Dermis microvascular lymphatic vessel endothelial cell (primary cell): ENCODE data around the gene CNN3. TPM values are rescaled to one million over a fixed set of nuclear protein-coding genes. Genes with fewer than 3 reads are reported as not detected.
"Not testable (repeated sequence)": the region's sequence is repeated elsewhere in the genome, so short reads cannot be mapped to it uniquely, and the experiment has no call there.

Source experiments
- DNase-seq, 2 donors: peaks; one replicate each; pipeline versions ENCODE4 v3.0.0 to v3.0.0-alpha.2; 2010; ENCODE audit warnings: low read depth in 2 of 2
- total RNA-seq: library from RNA; depleted of rRNA; stranded (reverse); fragments of >200 nt; gene quantifications from 2 replicates; pipeline ENCODE4 v1.2.1, GENCODE V29; 2014

Gene CNN3
- total RNA-seq, 1 donor from 2014 or later = 498 TPM

DNA sequence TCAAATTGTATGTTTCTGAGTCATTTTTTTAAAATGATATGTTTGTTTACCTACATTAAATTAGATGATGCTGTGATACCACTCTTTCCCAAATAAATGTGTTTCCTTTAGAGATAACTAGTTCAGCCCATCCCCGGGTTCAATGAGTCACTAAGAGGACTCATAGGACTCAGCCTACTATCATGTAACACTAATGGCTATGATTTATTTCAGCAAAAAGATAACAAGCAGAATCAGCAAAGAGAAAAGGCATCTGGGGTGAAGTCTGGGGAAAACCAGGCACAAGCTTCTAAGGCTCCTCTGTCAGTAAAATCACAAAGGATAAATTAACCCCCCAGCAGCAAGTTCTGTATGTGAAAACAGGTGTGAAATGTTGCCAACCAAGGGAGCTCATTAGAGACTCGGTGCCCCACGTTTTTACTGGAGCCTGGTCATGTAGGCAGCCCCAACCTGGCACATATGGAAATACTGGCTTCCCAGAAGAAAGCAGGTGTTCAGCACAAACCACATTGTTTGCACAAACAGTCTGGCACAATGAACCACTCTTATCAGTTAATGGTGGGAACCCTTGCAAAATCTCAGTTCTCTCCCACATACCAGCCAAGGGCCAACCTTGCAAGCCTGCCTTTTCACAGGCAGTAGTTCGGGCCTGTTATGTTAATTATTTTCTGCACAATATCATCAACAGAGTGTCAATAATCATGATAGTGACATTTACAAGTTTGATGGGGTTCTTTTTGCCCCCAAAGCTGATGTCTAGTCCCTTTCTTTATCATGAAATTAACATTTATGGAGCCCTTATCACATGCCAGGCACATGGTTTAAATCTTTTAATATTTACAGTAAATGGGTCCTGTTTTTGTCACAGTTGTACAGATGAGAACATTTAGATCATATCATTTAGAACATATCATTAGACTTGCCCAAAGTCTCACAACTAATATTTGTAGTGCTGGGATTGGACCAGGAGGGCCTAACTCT, 23.1 kb upstream of the CNN3 start:
- DNase-seq = no peak

DNA sequence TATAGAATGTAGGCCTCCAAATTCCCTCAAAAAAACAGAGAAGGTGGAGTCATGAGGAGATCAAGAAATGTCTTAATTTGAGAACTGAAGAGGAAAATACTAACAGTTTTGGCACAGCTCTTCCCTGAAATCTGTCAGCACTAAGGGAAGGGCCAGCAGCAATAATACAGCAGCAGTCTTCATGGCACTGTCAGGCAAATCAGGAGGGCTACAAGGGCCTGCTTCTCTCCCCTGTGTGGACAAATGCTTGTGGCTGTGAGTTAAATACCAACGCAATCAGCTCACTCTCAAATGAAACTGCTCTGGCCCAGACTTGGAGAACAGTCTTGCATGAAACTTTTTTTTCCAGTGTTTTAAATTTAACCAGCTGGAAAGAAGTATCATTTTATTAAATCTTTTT, 20.5 kb upstream of the CNN3 start:
- DNase-seq = no peak

DNA sequence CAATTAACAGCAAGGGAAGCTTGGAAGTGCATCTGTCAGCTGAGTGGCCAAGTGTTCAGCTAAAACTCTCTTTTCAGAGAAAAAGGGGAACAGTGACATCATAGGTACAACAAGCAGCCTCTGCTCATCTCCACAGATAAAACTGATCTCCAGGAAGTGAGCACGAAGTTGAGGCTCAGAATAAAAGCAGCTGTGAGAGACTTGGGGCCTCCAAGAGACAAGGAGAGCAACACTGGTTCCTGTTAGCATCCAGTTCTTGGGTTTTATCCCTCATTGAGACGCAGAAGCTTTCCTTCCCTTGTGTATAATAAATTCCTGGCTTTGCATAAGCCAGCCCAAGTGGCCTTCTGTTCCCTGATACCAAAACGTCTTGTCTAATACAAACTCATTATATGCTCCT, 20.0 kb upstream of the CNN3 start:
- no peak for DNase-seq

DNA sequence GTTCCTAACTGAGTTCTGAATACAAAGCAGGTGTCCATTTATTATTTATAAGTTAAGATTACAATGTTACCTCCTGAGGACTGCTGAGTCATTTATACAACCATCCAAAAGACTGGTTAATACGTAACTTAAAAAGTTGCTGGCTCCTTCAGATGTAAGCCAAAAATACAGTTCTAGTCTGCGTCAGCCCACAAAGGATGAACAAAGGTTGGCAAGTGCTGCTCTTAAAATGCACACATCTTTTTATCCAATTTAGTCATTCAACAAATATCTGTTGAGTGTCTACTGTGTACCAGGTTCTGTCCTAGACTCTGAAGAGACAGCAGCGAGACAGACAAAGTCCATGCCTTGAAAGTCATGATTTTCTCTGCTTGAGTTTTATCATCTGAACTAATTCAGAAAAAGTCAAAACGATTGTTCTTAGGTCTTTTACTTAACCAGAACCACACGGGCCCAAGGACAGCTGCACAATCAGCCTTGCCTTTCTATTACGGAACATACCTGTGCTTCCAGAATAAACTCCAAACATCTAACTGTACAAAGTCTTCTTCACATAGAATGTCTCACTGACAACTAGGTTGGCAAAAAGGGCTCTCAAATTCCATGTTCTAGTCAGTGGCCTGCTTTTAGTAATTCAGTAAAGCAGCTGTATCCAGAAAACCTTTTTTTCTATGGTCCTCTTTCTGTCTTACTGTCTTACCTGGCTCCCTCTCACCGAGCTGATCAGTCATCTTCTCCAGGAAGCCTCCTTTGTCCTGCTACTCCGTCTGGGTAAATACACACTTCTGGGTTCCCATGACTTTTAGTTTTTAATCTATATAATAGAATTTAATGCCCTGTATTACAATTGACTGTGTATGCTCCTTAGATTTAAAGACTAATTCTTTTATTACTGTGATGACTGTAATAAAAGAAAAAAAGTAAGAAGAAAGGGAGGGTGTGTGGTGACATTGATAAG, 15.5 kb upstream of the CNN3 start:
- no peak for DNase-seq

DNA sequence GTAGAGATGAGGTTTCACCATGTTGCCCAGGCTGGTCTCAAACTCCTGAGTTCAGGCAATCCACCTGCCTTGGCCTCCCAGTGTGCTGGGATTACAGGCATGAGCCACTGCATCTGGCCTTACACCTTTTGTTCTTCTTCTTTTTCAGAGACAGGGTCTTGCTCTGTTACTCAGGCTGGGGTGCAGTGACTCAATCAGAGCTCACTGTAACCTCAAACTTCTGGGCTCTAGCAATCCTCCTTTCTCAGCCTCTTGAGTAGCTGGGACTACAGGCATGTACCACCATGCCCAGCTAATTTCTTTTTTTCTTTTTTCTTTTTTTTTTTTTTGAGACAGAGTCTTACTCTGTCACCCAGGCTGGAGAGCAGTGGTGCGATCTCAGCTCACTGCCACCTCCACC, 14.6 kb upstream of the CNN3 start:
- DNase-seq = not testable (repeated sequence)

DNA sequence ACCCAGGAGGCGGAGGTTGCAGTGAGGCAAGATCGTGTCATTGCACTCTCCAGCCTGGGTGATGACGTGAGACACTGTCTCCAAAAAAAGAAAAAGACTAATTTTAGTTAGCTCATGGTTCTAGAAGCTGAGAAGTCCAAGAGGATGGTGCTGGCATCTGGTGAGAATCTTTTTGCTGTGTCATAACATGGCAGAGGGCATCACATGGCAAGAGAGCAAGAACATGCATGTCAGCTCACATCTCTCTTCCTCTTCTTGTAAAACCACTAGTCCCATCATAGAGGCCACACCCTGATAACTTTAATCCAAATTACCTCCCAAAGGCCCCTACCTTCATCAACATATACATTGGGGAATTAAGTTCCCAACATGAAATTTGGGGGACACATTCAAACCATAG, 13.8 kb upstream of the CNN3 start:
- no peak for DNase-seq

DNA sequence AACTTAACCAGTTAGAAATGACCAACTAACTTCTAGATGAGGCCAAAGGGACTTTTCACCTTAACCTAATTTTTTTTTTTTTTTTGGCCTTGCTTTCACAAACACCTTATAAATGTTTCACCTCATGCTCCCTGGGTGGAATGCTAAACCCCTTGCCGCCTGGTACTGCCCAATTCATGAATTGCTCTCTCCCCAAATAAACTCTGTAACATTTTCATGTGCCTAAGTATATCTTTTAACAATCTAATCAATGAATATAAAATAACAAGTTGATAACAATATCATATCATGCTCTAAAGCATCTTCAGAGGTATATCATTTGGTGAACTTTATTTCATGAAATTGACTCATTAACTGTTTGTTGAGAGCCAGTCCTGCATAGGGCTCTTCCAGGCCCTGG, 10.9 kb upstream of the CNN3 start:
- DNase-seq = no peak

DNA sequence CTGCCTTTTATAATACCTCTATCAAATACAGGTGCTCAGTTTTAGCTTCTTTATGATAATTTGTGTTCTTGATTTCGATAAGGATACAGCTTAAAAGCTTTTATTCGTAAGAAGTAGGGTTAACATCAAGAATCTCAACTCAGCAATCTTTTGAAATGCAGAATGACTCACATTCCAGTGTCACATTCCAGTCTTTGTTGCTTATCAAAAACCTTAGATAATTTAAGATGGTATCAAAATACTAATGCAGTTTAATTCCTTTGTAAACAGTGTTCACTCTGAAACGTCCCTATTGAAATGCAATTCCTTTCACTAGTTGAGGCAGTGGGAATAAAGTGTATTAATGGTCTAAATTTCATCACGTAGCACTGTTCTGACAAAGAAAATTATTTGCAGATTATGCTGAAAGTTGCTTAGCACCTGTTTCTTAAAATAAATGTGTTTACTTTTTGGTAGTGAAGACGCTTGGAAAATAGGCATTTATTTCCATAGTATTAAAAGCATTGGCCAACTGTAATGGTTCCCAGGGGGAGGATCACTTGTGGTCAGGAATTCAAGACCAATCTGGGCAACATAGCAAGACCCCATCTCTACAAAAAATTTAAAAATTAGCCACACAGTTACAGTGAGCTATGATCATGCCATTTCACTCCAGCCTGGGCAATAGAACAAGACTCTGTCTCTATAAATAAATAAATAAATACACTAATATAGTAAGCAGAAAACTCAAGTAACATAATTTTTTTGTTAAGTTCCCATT, 10.1 kb upstream of the CNN3 start:
- DNase-seq = peak in 1 of 2 donors; percentile 42

DNA sequence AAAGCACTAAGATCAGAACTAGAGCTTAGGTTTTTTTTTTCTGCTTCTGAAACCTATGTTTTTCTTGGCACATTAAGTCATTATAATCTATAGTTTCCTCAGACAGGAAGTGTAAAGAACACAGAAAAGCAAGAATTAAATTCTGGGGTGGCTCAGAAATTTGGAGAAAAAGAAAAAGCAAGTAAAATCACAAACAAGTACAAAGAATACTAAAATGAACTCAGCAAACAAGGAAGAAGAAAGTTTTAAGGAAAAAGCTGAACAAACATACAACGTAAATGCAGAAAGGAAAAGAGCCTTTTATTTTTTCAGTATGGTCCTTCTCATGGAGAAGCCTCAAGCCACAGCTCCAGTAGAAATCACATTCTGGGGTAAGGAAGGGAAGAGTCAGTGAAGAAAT, 8.6 kb upstream of the CNN3 start:
- peak in 1 of 2 donors; percentile 60 for DNase-seq

DNA sequence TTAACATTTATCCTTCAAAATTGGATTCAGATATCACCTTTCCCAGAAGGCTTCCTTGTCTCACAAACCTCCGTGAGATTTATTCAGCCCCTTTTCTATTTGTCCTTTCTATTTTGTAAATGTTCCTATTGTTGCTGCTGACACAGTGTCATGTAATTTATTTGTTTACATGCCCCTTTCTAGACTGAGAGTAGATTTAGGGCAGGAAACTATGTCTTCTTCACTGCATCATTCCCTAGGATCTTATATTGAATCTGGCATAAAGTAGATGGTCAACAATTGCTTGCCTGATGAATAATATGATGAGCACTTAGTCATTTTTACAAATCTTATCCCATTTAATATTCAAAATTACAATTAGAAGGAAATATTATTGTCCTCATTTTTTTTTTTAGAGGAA, 8.1 kb upstream of the CNN3 start:
- DNase-seq = no peak

DNA sequence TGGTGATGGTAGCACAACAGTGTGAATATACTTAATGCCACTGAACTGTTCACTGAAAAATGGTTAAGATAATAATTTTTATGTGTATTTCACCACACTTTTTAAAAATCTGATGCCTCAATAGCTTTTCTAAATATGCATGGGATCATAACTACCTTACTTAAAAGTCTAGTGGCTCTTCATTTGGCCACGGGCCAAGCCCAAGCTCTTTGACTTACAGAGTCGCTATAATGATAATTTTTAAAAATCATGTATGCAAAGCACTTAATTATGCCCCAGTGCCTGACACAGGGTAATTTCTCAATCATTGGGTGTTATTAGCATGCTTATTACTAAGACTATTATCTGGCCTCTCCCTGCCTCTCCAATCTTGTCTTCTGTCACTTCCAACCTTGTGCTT, 7.6 kb upstream of the CNN3 start:
- DNase-seq = no peak

DNA sequence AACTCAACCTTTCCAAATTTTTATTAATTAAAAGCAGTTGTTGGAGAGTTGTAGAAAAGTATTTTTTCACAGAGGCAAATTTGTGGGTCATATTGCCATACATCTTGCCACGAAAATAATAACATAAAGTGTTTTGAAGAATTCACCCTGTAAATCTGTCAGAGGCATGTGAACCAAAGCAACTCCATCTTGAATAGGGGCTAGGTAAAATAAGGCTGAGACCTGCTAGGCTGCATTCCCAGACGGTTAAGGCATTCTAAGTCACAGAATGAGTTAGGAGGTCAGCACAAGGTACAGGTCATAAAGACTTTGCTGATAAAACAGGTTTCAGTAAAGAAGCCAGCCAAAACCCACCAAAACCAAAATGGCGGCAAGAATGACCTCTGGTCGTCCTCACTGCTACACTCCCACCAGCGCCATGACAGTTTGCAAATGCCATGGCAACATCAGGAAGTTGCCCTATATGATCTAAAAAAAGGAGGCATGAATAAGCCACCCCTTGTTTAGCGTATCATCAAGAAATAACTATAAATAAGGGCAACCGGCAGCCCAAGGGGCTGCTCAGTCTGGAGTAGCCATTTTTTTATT, 4.4 kb upstream of the CNN3 start:
- no peak for DNase-seq

DNA sequence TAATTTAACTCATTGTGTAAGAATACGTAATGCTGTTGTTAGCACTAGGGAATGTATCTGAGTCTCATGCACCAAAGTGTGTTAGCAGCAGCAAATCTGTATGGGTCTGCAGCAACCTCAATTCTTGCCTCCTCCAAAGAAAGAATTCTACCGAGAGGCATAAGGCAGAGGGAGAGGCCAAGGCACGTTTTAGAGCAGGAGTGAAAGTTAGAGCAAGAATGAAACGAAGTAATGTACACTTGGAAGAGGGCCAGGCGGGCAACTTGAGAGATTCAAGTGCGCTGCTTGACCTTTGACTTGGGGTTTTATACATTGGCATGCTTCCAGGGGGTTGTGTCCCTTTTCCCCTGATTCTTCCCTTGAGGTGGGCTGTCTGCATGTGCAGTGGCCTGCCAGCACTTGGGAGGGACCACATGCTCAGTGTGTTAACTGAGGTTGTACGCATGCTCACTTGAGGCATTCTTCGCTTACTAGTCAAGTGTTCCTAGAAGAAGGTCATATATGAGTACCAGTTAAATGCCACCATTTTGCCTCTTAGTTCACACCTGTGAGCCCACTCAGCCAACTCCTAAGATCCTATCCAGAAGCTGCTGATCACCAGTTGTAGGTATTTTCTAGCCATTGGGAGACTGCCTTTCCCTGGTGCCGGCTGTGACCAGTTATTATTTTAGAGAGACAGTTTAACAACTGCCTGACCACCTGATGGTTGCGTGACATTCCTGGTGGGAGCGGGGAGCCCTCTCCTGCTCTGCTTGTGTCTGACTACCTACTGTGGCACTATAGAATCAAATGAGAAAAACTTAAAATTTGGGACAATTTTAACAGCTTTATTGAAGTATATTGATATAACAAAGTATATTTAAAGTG, 2.7 kb upstream of the CNN3 start:
- no peak for DNase-seq

DNA sequence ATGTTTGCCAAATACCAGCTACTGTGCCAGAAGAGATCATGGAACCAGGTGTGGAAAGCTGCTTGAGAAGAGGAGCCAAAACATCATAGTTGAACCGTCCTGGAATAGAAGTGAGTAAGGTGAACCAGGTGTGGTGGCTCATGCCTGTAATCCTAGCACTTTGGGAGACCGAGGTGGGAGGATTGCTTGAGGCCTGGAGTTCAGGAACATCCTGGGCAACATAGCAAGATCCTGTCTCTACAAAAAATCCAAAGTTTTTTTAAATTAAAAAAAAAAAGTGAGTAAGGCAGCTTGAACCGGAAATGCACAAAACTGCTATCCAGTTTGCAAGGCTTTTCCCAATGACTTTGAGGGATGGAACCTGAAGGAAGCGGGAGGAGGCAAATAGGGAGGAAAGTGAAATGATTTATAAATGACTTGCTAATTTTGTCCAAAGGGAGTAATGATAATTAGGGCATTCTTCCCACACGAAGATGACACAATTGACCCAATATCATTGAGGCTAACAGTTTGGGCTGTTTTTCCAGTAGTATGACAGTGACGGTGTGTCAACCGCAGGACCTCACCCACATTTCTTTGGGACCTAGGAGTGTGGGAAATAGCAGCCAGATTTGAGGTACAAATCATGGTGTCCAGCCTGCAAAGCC, 1.5 kb upstream of the CNN3 start:
- DNase-seq = no peak

DNA sequence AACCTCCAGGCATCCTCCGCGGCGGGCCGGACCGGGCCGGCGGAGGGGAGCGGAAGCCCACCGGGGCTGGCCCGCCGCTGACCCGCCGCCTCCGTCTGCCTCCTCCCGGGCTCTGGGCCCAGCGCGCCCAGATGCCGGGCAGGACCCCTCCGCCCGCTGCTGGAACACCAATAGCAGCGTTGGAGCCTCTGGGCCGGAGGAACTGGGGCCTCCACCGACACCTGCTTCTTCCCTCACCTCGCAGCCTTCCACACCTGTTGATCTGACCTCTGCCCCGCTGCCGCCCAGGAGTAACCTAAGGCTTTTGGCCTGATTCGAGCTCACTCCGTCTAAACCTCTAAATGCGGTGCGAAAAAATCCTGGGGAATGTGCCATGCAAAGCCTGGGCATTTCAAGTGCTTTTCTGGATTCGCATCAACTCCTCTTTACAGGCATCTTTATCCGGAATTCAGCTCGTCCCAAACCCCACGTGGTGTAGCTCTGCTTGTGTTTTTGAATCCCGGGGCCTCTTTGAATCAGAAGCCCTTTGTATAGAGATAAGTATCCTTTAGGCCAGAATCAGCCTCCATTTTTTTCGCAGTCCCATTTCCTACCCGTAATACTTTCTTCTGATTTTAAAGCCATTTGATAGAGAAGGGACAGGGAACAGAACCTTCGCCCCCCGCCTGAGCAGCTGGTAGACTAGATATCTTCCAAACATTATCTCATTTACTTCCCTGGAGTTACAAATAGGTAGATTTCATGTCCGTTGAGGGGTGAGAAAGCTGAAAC, 680 bp upstream of the CNN3 start:
- peak in 1 of 2 donors; percentile 37 for DNase-seq

DNA sequence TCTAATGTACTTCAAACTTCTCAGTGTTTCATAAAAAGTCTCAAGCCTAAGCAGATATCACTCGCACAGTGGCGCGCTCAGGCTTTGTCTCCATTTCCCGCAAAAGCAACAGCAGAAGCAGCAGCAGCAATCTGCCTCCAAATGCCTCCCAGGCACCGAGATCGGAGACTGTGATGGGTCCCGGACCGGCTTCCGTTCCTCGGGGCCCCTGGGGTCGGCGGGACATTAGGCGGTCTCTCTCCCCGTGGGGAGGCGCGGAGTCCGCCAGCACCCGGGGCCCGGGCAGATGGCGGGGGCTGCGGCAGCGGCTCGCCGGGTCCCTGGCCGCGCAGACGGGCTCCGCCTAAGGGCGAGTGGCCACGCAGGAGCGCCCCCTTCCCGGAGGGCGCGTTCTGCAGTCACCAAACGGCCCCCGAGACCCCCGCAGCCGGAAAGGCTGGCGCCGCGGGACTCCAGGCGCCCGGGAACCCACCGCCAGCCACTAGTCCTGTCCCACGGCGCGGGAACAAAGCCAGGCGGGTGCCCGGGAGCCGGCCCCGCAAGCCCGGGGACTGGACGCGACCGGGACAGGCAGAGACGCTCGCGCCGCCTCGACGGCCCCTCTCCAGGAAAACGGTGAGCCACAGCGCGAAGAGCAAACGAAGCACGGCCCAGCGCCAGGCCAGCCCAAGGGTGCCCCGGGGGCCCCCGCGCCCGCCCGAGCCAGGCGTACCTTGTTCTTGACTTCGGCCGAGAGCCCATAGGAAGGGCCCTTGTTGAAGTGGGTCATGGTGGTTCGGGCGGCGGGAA, 590 bp downstream of the CNN3 start:
- DNase-seq = peak in 1 of 2 donors; percentile 76

DNA sequence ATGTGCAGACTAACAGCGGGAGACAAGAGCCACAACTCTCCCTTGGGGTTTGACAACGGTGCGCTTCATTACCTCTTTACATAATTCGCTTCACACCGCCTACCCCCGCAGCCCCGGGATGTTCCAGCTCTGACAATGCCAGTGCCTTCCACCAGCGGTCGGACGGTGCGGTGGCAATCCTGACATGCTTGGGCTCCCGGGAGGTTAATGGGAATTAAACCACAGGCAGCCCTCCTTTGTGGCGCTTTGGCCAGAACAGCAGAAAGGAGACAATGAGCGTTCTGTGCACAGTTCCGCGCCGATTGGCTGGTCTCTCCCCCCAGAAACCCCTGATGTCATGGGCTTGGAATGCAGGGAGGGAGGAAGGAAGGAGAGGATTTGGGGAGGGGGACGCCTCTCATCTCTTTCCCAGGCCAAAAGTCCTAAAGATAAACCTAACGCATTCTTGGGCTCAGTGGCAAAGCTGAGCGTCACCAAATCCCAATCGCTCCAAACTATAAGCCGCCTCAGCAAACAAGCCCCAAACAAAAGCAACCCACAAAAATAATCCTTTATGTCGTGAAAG, 1.3 kb downstream of the CNN3 start:
- DNase-seq = peak; percentile 51 to 81

DNA sequence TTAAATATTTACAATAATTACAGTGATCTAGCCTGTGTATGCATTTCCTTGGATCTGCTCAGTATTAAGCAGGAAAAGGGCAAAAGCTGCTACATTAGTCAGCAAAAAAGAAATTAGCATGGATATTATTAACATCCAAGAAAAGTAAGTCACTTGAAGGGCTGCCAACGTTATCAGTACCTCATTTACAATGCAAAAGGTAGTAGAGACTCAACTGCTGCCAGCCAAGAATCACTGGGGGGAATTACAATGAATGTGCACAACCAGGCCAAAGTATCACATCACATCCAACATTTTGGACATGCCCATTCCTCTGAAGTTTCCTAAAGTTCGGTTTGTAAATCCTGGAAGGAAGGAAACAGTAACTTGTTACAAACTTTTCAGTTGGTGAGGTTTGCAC, 1.9 kb downstream of the CNN3 start:
- peak in 1 of 2 donors; percentile 38 for DNase-seq
